Measurements from ENCODE around the gene ZNF92.
"Not testable (repeated sequence)": the region's sequence is repeated elsewhere in the genome, so short reads cannot be mapped to it uniquely, and the experiment has no call there.

ZNF92 gene

GRCh38 chr7:65444899-65445823 is 71.5 kb downstream of the ZNF92 start:
- DNase-seq (ENCODE audit: low spot score): no peak
- TF ChIP-seq, protein P1, sequence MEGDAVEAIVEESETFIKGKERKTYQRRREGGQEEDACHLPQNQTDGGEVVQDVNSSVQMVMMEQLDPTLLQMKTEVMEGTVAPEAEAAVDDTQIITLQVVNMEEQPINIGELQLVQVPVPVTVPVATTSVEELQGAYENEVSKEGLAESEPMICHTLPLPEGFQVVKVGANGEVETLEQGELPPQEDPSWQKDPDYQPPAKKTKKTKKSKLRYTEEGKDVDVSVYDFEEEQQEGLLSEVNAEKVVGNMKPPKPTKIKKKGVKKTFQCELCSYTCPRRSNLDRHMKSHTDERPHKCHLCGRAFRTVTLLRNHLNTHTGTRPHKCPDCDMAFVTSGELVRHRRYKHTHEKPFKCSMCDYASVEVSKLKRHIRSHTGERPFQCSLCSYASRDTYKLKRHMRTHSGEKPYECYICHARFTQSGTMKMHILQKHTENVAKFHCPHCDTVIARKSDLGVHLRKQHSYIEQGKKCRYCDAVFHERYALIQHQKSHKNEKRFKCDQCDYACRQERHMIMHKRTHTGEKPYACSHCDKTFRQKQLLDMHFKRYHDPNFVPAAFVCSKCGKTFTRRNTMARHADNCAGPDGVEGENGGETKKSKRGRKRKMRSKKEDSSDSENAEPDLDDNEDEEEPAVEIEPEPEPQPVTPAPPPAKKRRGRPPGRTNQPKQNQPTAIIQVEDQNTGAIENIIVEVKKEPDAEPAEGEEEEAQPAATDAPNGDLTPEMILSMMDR (IDR thresholded peaks at IDR 0.05; ENCODE audit: extremely low read depth, missing control alignments): no peak

GRCh38 chr7:65447041-65447440 is 73.4 kb downstream of the ZNF92 start:
- DNase-seq (ENCODE audit: low spot score): not testable (repeated sequence)

DNA sequence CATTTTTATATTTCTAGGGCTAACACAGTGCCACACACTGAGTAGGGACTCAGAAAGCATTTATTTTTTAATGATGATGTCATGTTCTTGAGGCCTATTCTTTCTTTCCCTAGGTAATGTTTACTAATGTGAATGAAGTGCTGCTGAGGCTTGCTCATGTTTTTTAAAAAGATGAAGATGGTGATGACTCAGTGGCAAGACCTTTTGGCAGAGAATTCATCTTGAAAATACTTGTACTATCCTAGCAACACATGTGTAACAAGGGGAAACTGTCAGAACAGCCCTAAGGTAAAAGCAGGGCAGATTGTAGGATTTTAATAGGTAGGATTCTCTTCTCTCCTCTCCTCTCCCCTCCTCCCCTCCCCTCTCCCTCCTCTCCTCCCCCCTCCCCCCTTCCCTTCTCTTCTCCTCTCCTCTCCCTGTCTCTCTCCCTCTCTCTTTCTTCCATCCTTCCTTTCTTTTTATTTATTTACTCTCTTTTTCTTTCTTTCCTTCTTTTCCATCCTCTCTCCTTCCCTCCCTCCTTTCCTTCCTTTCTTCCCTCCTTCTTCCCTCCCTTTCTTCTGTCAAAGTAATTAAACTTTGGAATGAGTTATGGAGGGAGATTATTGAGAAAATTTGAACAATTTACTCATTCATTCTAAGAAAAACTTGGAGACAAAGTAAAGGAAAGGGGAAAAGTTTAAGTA is 75.3 kb downstream of the ZNF92 start:
- TF ChIP-seq, protein P1 (IDR thresholded peaks at IDR 0.05; ENCODE audit: extremely low read depth, missing control alignments): no peak
- DNase-seq (ENCODE audit: low spot score): no peak

- TF ChIP-seq, protein P1 (IDR thresholded peaks at IDR 0.05; ENCODE audit: extremely low read depth, missing control alignments): no peak
- no peak for DNase-seq (ENCODE audit: low spot score)
Observed at GRCh38 chr7:65449505-65449852, 75.8 kb downstream of the ZNF92 start.

Data from GM20000 (cell line).